GM12892 (cell line): ENCODE results near the gene PHF21A.
"Not testable (repeated sequence)": the region's sequence is repeated elsewhere in the genome, so short reads cannot be mapped to it uniquely, and the experiment has no call there.

Experiments
- POLR2A ChIP-seq: IDR thresholded peaks from 2 replicates; pipeline ENCODE4 v1.6.1; 2011; ENCODE audit warnings: low read depth, low read length, control low read depth
- POLR2AphosphoS5 ChIP-seq: IDR thresholded peaks from 2 replicates; pipeline ENCODE4 v1.6.1; 2011; ENCODE audit warnings: low read depth, low read length, control low read depth
- TAF1 ChIP-seq: IDR thresholded peaks from 2 replicates; pipeline ENCODE4 v1.6.1; 2011; ENCODE audit warnings: low read depth, mild to moderate bottlenecking, control low read depth, low read length, borderline replicate concordance

- not testable (repeated sequence) for TF ChIP-seq POLR2A, POLR2AphosphoS5, TAF1
These were observed 4.6 kb downstream of the PHF21A start for GRCh38 chr11:46116712-46117037.
